T-helper 2 cell treated with Interferon-gamma antibody and Interleukin-4, amounts not matched to agents 5 μg/mL and 100 μg/mL, for 36 hours (primary cell): ENCODE data around the gene TBXAS1.
A peak's percentile ranks its signal among the peaks of the same experiment; 100 is the strongest.

Source experiments
- DNase-seq: peaks from one replicate; pipeline ENCODE4 v3.0.0; 2021; ENCODE audit warnings: low spot score
- H3K27ac Mint-ChIP-seq: one replicate; pipeline ENCODE4 v1.8.0; 2021; ENCODE audit warnings: mild to moderate bottlenecking, mixed read lengths
- H3K27me3 Mint-ChIP-seq: one replicate; pipeline ENCODE4 v1.8.0; 2021; ENCODE audit warnings: low read depth, mixed read lengths
- H3K36me3 Mint-ChIP-seq: one replicate; pipeline ENCODE4 v1.8.0; 2021; ENCODE audit warnings: low read depth, mixed read lengths
- H3K4me1 Mint-ChIP-seq: one replicate; pipeline ENCODE4 v1.8.0; 2021; ENCODE audit warnings: low read depth, mixed read lengths
- H3K4me3 Mint-ChIP-seq: one replicate; pipeline ENCODE4 v1.8.0; 2022; ENCODE audit warnings: mild to moderate bottlenecking, moderate library complexity, mixed read lengths
- H3K9me3 Mint-ChIP-seq: one replicate; pipeline ENCODE4 v1.8.0; 2021; ENCODE audit warnings: mixed read lengths

The TBXAS1 gene

DNA sequence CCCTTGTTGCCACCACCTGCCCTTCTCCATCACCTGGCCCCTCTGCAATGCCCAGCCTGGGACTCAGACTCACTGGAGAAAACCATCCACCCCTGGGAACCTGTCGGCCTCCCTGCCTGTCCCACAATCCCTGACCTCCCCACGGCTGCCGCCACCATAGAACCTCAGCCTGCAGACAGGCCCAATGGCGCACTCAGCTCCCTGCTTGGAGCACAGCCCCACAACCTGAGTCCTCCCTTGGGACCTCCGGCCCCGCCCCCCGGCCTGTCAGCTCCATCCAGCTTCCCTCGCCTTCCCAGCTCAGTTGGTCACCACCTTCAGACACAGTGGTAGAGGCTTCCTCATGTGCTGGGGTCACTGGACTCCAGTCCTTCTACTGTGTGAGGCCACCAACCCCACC, 192.5 kb downstream of the TBXAS1 start:
- peaks cover 34% of the 10 kb centered on the region for H3K36me3 Mint-ChIP-seq
- H3K4me3 Mint-ChIP-seq, result no peak overlapping the region
- no peak overlapping the region for H3K27ac Mint-ChIP-seq

DNA sequence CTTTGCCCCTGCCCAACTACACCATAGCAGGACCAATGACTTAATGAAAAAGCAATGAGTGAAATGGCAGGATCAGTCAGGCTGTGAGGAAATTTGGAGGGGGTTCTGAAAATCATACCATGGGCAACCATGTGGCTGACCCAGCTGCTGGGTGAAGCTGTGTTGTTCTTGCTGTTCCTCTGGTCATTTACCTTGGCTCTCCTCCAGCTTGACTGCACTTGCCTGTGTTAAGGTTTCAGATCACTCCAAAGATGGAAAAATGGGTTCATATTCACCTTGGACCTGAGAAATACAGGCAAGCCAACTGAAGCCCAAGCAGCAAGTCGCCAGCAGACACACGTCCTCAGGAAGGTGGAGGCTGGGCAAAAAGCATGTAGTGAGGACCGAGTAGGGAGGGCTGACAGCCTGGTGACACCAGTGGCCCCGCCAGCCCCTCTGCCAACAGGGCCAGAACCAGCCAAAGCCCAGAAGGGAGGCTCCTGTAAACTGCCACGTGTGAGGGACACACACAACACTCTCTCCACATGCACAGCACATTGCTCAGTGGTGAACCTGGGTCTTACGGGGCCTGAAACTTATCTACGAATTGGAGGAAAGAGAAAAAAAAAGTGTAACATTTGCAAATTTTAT, 193.6 kb downstream of the TBXAS1 start:
- H3K27ac Mint-ChIP-seq, result no peak overlapping the region
- no peaks in the 10 kb centered on the region for H3K27me3 Mint-ChIP-seq
- peaks cover 1% of the 10 kb centered on the region for H3K4me1 Mint-ChIP-seq
- no peak for DNase-seq
- H3K4me3 Mint-ChIP-seq, result no peak overlapping the region
- peaks cover 37% of the 10 kb centered on the region for H3K36me3 Mint-ChIP-seq
- no peaks in the 10 kb centered on the region for H3K9me3 Mint-ChIP-seq

More for the DNA sequence above, 192.5 kb downstream of the TBXAS1 start:
- Mint-ChIP-seq H3K27me3 (no peaks in the 10 kb centered on the region), H3K4me1 (no peaks in the 10 kb centered on the region), H3K9me3 (no peaks in the 10 kb centered on the region)
- DNase-seq, result no peak

- H3K36me3 Mint-ChIP-seq, result peaks cover 43% of the 10 kb centered on the region
- H3K27ac Mint-ChIP-seq, result no peak overlapping the region
- DNase-seq, result no peak
Measured at GRCh38 chr7:140023728-140024127, 194.7 kb downstream of the TBXAS1 start.

DNA sequence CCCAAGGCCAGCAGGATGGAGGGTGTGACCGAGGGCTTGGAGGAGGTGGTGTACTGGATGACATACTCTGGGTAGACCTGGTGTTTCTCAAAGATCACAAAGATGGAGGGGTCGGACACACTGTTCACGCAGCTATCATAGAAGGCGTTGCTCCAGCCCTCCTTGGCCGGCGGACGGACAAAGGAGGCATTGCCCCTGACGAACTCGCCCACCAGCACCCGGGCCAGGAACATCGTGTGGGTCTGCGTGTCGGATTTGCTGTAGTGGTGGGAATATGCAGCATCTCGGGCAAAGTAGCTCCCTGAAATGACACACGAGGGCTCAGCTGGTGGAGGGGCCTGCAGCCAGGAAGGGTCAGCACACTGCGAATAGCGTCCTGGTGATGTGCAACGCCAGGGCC, 195.5 kb downstream of the TBXAS1 start:
- Mint-ChIP-seq H3K4me1 (peaks cover 5% of the 10 kb centered on the region), H3K36me3 (peaks cover 48% of the 10 kb centered on the region), H3K27me3 (no peaks in the 10 kb centered on the region), H3K27ac (no peak overlapping the region), H3K9me3 (no peaks in the 10 kb centered on the region), H3K4me3 (no peak overlapping the region)
- DNase-seq, result no peak

More at GRCh38 chr7:140023728-140024127, 194.7 kb downstream of the TBXAS1 start:
- Mint-ChIP-seq H3K27me3 (no peaks in the 10 kb centered on the region), H3K4me1 (peaks cover 5% of the 10 kb centered on the region), H3K9me3 (no peaks in the 10 kb centered on the region), H3K4me3 (no peak overlapping the region)

GRCh38 chr7:140025241-140025640, 196.2 kb downstream of the TBXAS1 start:
- Mint-ChIP-seq H3K4me3 (no peak overlapping the region), H3K4me1 (peaks cover 6% of the 10 kb centered on the region), H3K9me3 (no peaks in the 10 kb centered on the region), H3K36me3 (peaks cover 52% of the 10 kb centered on the region), H3K27ac (no peak overlapping the region), H3K27me3 (no peaks in the 10 kb centered on the region)
- DNase-seq, result no peak

DNA sequence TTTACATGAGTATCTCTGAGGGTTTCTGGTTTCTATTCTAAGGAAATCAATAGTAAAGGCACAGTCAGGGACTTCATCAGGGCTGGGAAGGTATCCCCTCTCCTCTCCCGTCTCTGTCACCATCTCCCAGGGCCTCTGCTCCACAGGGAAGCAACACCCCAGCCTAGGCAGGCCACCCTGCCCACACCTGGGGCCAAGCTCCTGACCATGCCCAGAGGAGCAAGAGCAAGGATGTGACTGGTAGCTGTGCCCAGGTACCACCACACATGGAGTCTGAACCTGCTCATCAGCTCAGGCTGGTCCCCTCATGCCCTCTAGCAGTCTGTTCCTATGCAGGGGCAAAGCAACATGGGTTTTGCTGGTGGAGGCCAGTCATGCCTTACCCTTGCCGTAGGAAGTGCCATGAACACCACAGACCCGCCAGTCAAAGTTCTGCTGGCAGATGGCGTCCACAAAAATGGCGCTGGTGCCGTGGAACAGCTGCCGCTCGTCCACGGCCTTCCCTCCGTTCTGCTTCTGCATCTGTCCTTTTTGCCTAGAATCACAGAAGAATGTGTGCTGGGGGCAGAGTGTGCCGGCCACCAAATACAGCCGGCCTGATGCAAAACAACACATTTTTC, 196.9 kb downstream of the TBXAS1 start:
- peaks cover 54% of the 10 kb centered on the region for H3K36me3 Mint-ChIP-seq
- H3K27ac Mint-ChIP-seq, result no peak overlapping the region
- no peaks in the 10 kb centered on the region for H3K9me3 Mint-ChIP-seq
- no peak for DNase-seq
- no peak overlapping the region for H3K4me3 Mint-ChIP-seq
- H3K27me3 Mint-ChIP-seq, result no peaks in the 10 kb centered on the region
- H3K4me1 Mint-ChIP-seq, result peaks cover 6% of the 10 kb centered on the region

- H3K27me3 Mint-ChIP-seq, result no peaks in the 10 kb centered on the region
- peaks cover 6% of the 10 kb centered on the region for H3K4me1 Mint-ChIP-seq
- no peak overlapping the region for H3K4me3 Mint-ChIP-seq
- no peaks in the 10 kb centered on the region for H3K9me3 Mint-ChIP-seq
- no peak for DNase-seq
- no peak overlapping the region for H3K27ac Mint-ChIP-seq
- H3K36me3 Mint-ChIP-seq, result peaks cover 57% of the 10 kb centered on the region
Measured at GRCh38 chr7:140026935-140027334, 197.9 kb downstream of the TBXAS1 start.

DNA sequence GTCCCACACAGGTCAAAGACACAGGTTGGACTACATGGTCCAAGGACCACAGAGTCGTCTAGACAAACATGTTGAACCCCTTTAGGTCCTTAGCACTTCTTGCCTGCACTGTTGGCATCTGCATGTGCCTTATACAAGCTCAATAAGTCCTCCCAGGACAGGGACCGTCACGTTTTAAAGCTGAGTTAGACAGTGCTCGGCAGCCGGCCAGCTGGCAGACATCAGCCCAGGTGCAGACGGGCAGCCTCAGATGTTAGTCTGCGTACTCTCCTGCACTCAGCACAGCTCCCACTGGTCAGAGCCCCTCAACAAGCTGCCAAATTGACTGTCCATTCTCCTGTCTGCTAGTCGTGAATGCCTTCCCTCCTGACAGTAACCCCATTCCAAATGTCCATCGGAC, 198.8 kb downstream of the TBXAS1 start:
- Mint-ChIP-seq H3K27ac (no peak overlapping the region), H3K4me1 (peaks cover 6% of the 10 kb centered on the region), H3K9me3 (no peaks in the 10 kb centered on the region), H3K4me3 (no peak overlapping the region), H3K27me3 (no peaks in the 10 kb centered on the region), H3K36me3 (peaks cover 55% of the 10 kb centered on the region)
- DNase-seq, result no peak

- Mint-ChIP-seq H3K36me3 (peaks cover 55% of the 10 kb centered on the region), H3K4me1 (peaks cover 8% of the 10 kb centered on the region), H3K27ac (peak overlapping the region; percentile 13), H3K4me3 (no peak overlapping the region), H3K27me3 (no peaks in the 10 kb centered on the region), H3K9me3 (no peaks in the 10 kb centered on the region)
- no peak for DNase-seq
Measured at GRCh38 chr7:140028311-140028710, 199.2 kb downstream of the TBXAS1 start.

- DNase-seq, result no peak
- Mint-ChIP-seq H3K27me3 (no peaks in the 10 kb centered on the region), H3K4me3 (no peak overlapping the region), H3K4me1 (peaks cover 11% of the 10 kb centered on the region), H3K9me3 (no peaks in the 10 kb centered on the region), H3K27ac (no peak overlapping the region), H3K36me3 (peaks cover 55% of the 10 kb centered on the region)
Measured at GRCh38 chr7:140029072-140029471, 200.0 kb downstream of the TBXAS1 start.

DNA sequence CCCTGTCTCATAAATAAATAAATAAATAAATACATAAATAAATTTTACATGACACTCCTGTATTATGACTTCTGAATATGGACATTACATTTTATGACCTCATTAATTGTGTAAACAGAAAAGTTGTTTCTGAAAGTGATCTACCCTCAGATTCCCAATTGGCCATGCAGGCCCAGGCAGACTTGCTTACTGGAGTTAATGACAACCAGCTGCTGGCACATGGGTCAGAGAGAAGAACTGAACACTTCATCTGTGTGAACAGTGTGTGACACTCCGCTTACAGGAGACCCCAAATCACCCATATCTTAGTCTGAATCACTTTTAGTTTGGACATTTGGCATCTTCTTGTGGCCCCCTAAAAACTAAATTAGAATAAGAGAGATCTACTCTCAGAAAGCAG, 202.3 kb downstream of the TBXAS1 start:
- Mint-ChIP-seq H3K4me1 (peaks cover 18% of the 10 kb centered on the region), H3K4me3 (no peak overlapping the region), H3K27ac (no peak overlapping the region), H3K36me3 (peaks cover 53% of the 10 kb centered on the region), H3K9me3 (no peaks in the 10 kb centered on the region), H3K27me3 (no peaks in the 10 kb centered on the region)
- no peak for DNase-seq

- Mint-ChIP-seq H3K27me3 (no peaks in the 10 kb centered on the region), H3K9me3 (no peaks in the 10 kb centered on the region), H3K36me3 (peaks cover 63% of the 10 kb centered on the region), H3K27ac (no peak overlapping the region), H3K4me3 (peak overlapping the region; percentile 5), H3K4me1 (peaks cover 28% of the 10 kb centered on the region)
- no peak for DNase-seq
Measured at GRCh38 chr7:140033036-140033435, 204.0 kb downstream of the TBXAS1 start.

DNA sequence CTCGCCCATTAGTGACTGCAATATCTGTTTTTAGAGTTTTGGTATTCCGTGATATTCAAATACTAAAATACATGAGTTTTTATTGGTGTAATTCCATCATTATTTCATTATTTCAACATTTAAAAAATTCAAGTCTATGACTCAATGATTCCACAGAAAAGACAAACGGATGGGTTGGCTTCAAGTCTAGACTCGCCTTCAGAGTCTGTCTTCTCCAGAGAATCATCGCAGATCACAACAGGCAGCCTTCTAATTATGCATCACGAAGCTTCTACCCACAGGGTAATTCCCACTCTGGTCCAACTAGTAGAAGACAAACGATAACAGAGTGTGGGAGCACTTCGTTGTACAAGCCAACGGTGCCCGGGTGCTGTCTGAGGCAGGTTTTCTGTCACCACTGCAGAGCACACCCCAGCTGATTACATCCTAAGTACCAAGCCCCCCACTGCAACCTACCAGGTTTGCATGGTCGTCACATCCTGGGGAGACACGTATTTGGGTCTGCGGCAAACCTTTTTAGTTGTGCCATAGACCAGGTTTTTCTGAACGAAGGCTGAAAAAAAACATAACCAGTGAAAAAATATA, 204.8 kb downstream of the TBXAS1 start:
- no peak overlapping the region for H3K4me3 Mint-ChIP-seq
- H3K27me3 Mint-ChIP-seq, result no peaks in the 10 kb centered on the region
- no peak for DNase-seq
- peaks cover 25% of the 10 kb centered on the region for H3K4me1 Mint-ChIP-seq
- H3K9me3 Mint-ChIP-seq, result no peaks in the 10 kb centered on the region
- peaks cover 61% of the 10 kb centered on the region for H3K36me3 Mint-ChIP-seq
- no peak overlapping the region for H3K27ac Mint-ChIP-seq

GRCh38 chr7:140034421-140034820, 205.4 kb downstream of the TBXAS1 start:
- H3K27ac Mint-ChIP-seq, result no peak overlapping the region
- no peak for DNase-seq
- peaks cover 64% of the 10 kb centered on the region for H3K36me3 Mint-ChIP-seq
- peaks cover 30% of the 10 kb centered on the region for H3K4me1 Mint-ChIP-seq
- no peak overlapping the region for H3K4me3 Mint-ChIP-seq
- H3K27me3 Mint-ChIP-seq, result no peaks in the 10 kb centered on the region
- H3K9me3 Mint-ChIP-seq, result no peaks in the 10 kb centered on the region
